Astrocyte (in vitro differentiated cells and primary cell): Measurements from ENCODE around the gene FARS2. TPM values are rescaled to one million over a fixed set of nuclear protein-coding genes. Genes with fewer than 3 reads are reported as not detected.

Experiments used
- DNase-seq: peaks from one replicate; pipeline ENCODE4 v3.0.0-alpha.2; 2010; ENCODE audit warnings: low read depth
- FAIRE-seq: peaks from 2 replicates; lab custom pipeline; 2011; peaks lifted over from hg19 to GRCh38; lab: Jason Lieb, UNC
- H2AFZ ChIP-seq: 2 replicates; pipeline ENCODE4 v1.6.0; 2012; ENCODE audit warnings: low read depth, low read length, inconsistent platforms
- H3K27ac ChIP-seq: 2 replicates; pipeline ENCODE4 v1.5.1; 2011; ENCODE audit warnings: low read depth, low read length, inconsistent platforms
- H3K27me3 ChIP-seq: 2 replicates; pipeline ENCODE4 v1.6.0; 2011; ENCODE audit warnings: low read length, inconsistent platforms; ENCODE audit not compliant: insufficient read depth
- H3K36me3 ChIP-seq: 2 replicates; pipeline ENCODE4 v1.5.1; 2011; ENCODE audit warnings: low read length, inconsistent platforms; ENCODE audit not compliant: insufficient read depth
- H3K4me1 ChIP-seq: 2 replicates; pipeline ENCODE4 v1.5.1; 2011; ENCODE audit warnings: low read length, inconsistent platforms; ENCODE audit not compliant: insufficient read depth
- H3K4me2 ChIP-seq: 2 replicates; pipeline ENCODE4 v1.6.0; 2012; ENCODE audit warnings: low read length, inconsistent platforms
- H3K4me3 ChIP-seq: 2 replicates; pipeline ENCODE4 v1.5.1; 2011; ENCODE audit warnings: low read depth, mild to moderate bottlenecking, low read length, inconsistent platforms; ENCODE audit not compliant: insufficient read depth
- H3K79me2 ChIP-seq: 2 replicates; pipeline ENCODE4 v1.6.0; 2012; ENCODE audit warnings: mild to moderate bottlenecking, low read length, inconsistent platforms; ENCODE audit not compliant: insufficient read depth
- H3K9ac ChIP-seq: 2 replicates; pipeline ENCODE4 v1.6.0; 2012; ENCODE audit warnings: mild to moderate bottlenecking, low read length, inconsistent platforms
- H3K9me3 ChIP-seq: 2 replicates; pipeline ENCODE4 v1.5.1; 2012; ENCODE audit warnings: low read depth, mild to moderate bottlenecking, low read length, inconsistent platforms; ENCODE audit not compliant: insufficient read depth
- H4K20me1 ChIP-seq: 2 replicates; pipeline ENCODE4 v1.6.0; 2012; ENCODE audit warnings: low read length, inconsistent platforms; ENCODE audit not compliant: insufficient read depth
- H3K27ac Mint-ChIP-seq: one replicate; pipeline ENCODE4 v1.8.0; 2021; ENCODE audit warnings: mild to moderate bottlenecking, mixed read lengths; ENCODE audit not compliant: unreplicated experiment
- H3K27me3 Mint-ChIP-seq: one replicate; pipeline ENCODE4 v1.8.0; 2021; ENCODE audit warnings: low read depth, mixed read lengths; ENCODE audit not compliant: unreplicated experiment
- H3K36me3 Mint-ChIP-seq: one replicate; pipeline ENCODE4 v1.8.0; 2021; ENCODE audit warnings: low read depth, mixed read lengths; ENCODE audit not compliant: unreplicated experiment
- H3K4me1 Mint-ChIP-seq: one replicate; pipeline ENCODE4 v1.8.0; 2021; ENCODE audit warnings: low read depth, mixed read lengths; ENCODE audit not compliant: unreplicated experiment
- H3K4me3 Mint-ChIP-seq: one replicate; pipeline ENCODE4 v1.8.0; 2021; ENCODE audit warnings: mild to moderate bottlenecking, moderate library complexity, mixed read lengths; ENCODE audit not compliant: unreplicated experiment
- H3K9me3 Mint-ChIP-seq: one replicate; pipeline ENCODE4 v1.8.0; 2021; ENCODE audit warnings: mild to moderate bottlenecking, mixed read lengths; ENCODE audit not compliant: unreplicated experiment
- CTCF ChIP-seq: IDR thresholded peaks from 2 replicates; pipeline ENCODE4 v1.5.1; 2011; ENCODE audit warnings: low read depth, mild to moderate bottlenecking, inconsistent platforms, low read length, moderate library complexity; ENCODE audit not compliant: insufficient read depth
- EZH2 ChIP-seq: IDR thresholded peaks from 2 replicates; pipeline ENCODE4 v1.6.1; 2012; ENCODE audit warnings: mild to moderate bottlenecking, low read length, inconsistent platforms; ENCODE audit not compliant: insufficient read depth
- total RNA-seq: library from RNA; stranded (reverse); gene quantifications from 2 replicates; pipeline ENCODE4 v1.2.1, GENCODE V29; 2021

FARS2 gene
- total RNA-seq, 1 donor from 2014 or later, result 13.3 TPM

GRCh38 chr6:5438922-5439584, 177.7 kb downstream of the FARS2 start:
- Mint-ChIP-seq H3K27me3 (no peaks in the 10 kb centered on the region), H3K4me1 (peaks cover 4% of the 10 kb centered on the region), H3K27ac (no peak overlapping the region), H3K9me3 (no peaks in the 10 kb centered on the region), H3K4me3 (no peak overlapping the region), H3K36me3 (no peaks in the 10 kb centered on the region)
- peaks cover 12% of the 10 kb centered on the region for H3K4me1 ChIP-seq
- no peak overlapping the region for H3K4me3 ChIP-seq
- no peaks in the 10 kb centered on the region for H3K79me2 ChIP-seq
- no peak for TF ChIP-seq CTCF
- no peak for TF ChIP-seq EZH2
- H3K36me3 ChIP-seq, result no peaks in the 10 kb centered on the region
- H3K9ac ChIP-seq, result no peak overlapping the region
- FAIRE-seq, result no peak
- no peak overlapping the region for H3K4me2 ChIP-seq
- peaks cover 13% of the 10 kb centered on the region for H4K20me1 ChIP-seq
- DNase-seq, result no peak
- no peaks in the 10 kb centered on the region for H3K27me3 ChIP-seq
- H3K9me3 ChIP-seq, result no peaks in the 10 kb centered on the region
- no peak overlapping the region for H3K27ac ChIP-seq
- no peak overlapping the region for H2AFZ ChIP-seq

GRCh38 chr6:5439749-5440148, 178.4 kb downstream of the FARS2 start:
- no peak for FAIRE-seq
- Histone ChIP-seq H3K9me3 (no peaks in the 10 kb centered on the region), H3K4me1 (peaks cover 12% of the 10 kb centered on the region), H3K27ac (no peak overlapping the region), H3K27me3 (no peaks in the 10 kb centered on the region), H2AFZ (no peak overlapping the region), H3K79me2 (no peaks in the 10 kb centered on the region), H4K20me1 (peaks cover 13% of the 10 kb centered on the region), H3K9ac (no peak overlapping the region), H3K4me3 (no peak overlapping the region), H3K4me2 (no peak overlapping the region), H3K36me3 (no peaks in the 10 kb centered on the region)
- Mint-ChIP-seq H3K4me1 (peaks cover 4% of the 10 kb centered on the region), H3K36me3 (no peaks in the 10 kb centered on the region), H3K9me3 (no peaks in the 10 kb centered on the region), H3K4me3 (no peak overlapping the region), H3K27me3 (no peaks in the 10 kb centered on the region), H3K27ac (no peak overlapping the region)
- TF ChIP-seq EZH2 (no peak), CTCF (no peak)
- DNase-seq, result no peak

GRCh38 chr6:5442319-5442718, 181.0 kb downstream of the FARS2 start:
- TF ChIP-seq EZH2 (no peak), CTCF (no peak)
- DNase-seq, result no peak
- H3K4me2 ChIP-seq, result no peak overlapping the region
- no peak overlapping the region for H3K9ac ChIP-seq
- no peaks in the 10 kb centered on the region for H3K9me3 Mint-ChIP-seq
- H3K27me3 Mint-ChIP-seq, result no peaks in the 10 kb centered on the region
- no peak overlapping the region for H2AFZ ChIP-seq
- peaks cover 22% of the 10 kb centered on the region for H4K20me1 ChIP-seq
- H3K36me3 Mint-ChIP-seq, result peaks cover 3% of the 10 kb centered on the region
- no peaks in the 10 kb centered on the region for H3K79me2 ChIP-seq
- H3K27me3 ChIP-seq, result no peaks in the 10 kb centered on the region
- no peaks in the 10 kb centered on the region for H3K4me1 ChIP-seq
- H3K4me3 Mint-ChIP-seq, result no peak overlapping the region
- FAIRE-seq, result no peak
- H3K4me3 ChIP-seq, result no peak overlapping the region
- H3K4me1 Mint-ChIP-seq, result peaks cover 2% of the 10 kb centered on the region
- H3K27ac ChIP-seq, result no peak overlapping the region
- H3K36me3 ChIP-seq, result no peaks in the 10 kb centered on the region
- H3K9me3 ChIP-seq, result no peaks in the 10 kb centered on the region
- H3K27ac Mint-ChIP-seq, result no peak overlapping the region
